Lung (tissue), 12 donors: ENCODE data around the gene PPP1R7. TPM values are rescaled to one million over a fixed set of nuclear protein-coding genes. Genes with fewer than 3 reads are reported as not detected.

ENCODE experiments used
- ATAC-seq: fragments of 200-7000 bp; cut with Tn5 transposase; one replicate; pipeline ENCODE4 v1.9.1; 2020; ENCODE audit warnings: moderate number of reproducible peaks; ENCODE audit not compliant: insufficient read depth, low FRiP score
- DNase-seq, 3 donors: peaks; one replicate each; pipeline ENCODE4 v3.0.0-alpha.2; 2013 to 2017
- H3K27ac ChIP-seq, 2 donors: one replicate each; pipeline ENCODE4 v1.5.1; 2013; ENCODE audit warnings: mild to moderate bottlenecking in 2 of 2, moderate library complexity in 2 of 2, control low read depth in 1 of 2, inconsistent platforms in 1 of 2, low read depth in 1 of 2, low read length in 1 of 2
- H3K27me3 ChIP-seq, 3 donors: one replicate each; pipeline ENCODE4 v1.5.1; 2013; ENCODE audit warnings: low read length in 2 of 3; ENCODE audit not compliant: control insufficient read depth in 3 of 3, insufficient read depth in 3 of 3
- H3K36me3 ChIP-seq, 4 donors: one replicate each; pipeline ENCODE4 v1.5.1; 2013; ENCODE audit warnings: low read length in 4 of 4, mild to moderate bottlenecking in 1 of 4, moderate library complexity in 1 of 4; ENCODE audit not compliant: control insufficient read depth in 4 of 4, insufficient read depth in 4 of 4
- H3K4me1 ChIP-seq, 5 donors: one replicate each; pipeline ENCODE4 v1.5.1; 2013; ENCODE audit warnings: low read length in 5 of 5, mild to moderate bottlenecking in 2 of 5, moderate library complexity in 1 of 5; ENCODE audit not compliant: control insufficient read depth in 5 of 5, insufficient read depth in 5 of 5
- H3K4me3 ChIP-seq: one replicate; pipeline ENCODE4 v1.5.1; 2013; ENCODE audit warnings: mild to moderate bottlenecking, control low read depth, moderate library complexity
- H3K9ac ChIP-seq, 2 donors: one replicate each; pipeline ENCODE4 v1.5.1; 2013; ENCODE audit warnings: low read length in 2 of 2, control low read depth in 1 of 2; ENCODE audit not compliant: insufficient read depth in 1 of 2
- H3K9me3 ChIP-seq, 4 donors: one replicate each; pipeline ENCODE4 v1.5.1; 2013; ENCODE audit warnings: low read length in 3 of 4, mild to moderate bottlenecking in 1 of 4, moderate library complexity in 1 of 4; ENCODE audit not compliant: control insufficient read depth in 4 of 4, insufficient read depth in 3 of 4
- WGBS, 2 donors: extraction: QIAGEN DNeasy Blood & Tissue Kit; methylation state at CpG; one replicate each; pipeline ENCODE4 v1.1.7; 2013; 5-methylcytosine and 5-hydroxymethylcytosine counted together
- polyA plus RNA-seq, 2 donors: library from polyadenylated mRNA; stranded (reverse); fragments of 200-250 nt; gene quantifications; one replicate each; pipeline ENCODE4 v1.2.1, GENCODE V29; 2013
- total RNA-seq, 2 donors: library from RNA; depleted of rRNA in 1 of 2; stranded (reverse); fragments of >200 nt in 1 of 2; gene quantifications; one replicate each; pipeline ENCODE4 v1.2.1, GENCODE V29; 2014 to 2021
- TF ChIP-seq, protein P1 (sequence below): IDR thresholded peaks from 2 replicates; pipeline ENCODE4 v1.5.1; 2012; ENCODE audit warnings: mild to moderate bottlenecking; ENCODE audit errors: control extremely low read depth, extremely low read depth
- donor health status: control.
- donor health status: control.
- donor health status: Bipolar disorder and iron deficiency.
- donor health status: healthy.
- donor health status: DM: yes; HTN: yes; CAD: no.

Gene PPP1R7
- total and polyA plus RNA-seq, 4 donors = 54.6 to 78.1 (median 65.9) TPM

DNA sequence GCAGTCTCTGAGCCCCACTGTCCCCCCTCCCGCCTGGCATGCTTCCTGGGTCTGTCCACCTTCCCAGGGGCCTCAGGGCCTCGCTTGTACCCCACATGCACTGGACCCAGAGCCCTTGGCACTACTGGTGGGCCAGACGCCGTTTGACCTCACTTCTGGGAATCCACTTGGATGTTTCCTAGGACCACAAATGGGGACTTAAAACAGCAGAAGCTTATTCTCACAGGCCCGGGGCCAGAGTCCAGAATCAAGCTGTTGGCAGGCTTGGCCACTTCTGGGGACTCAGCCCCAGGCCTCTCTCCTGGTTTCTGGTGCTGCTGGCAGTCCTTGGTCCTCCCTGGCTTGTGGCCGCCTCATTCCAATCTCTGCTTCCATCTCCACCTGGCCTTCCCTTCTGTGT lies 57.8 kb downstream of the PPP1R7 start:
- no peak for DNase-seq
- WGBS, 2 donors = 74 to 89% methylated on average over 6 of the region's 6 CpGs
- Histone ChIP-seq H3K36me3 (no peaks in the 10 kb centered on the region), H3K9ac (no peak overlapping the region), H3K4me1 (no peaks in the 10 kb centered on the region), H3K9me3 (no peaks in the 10 kb centered on the region), H3K27me3 (no peaks in the 10 kb centered on the region), H3K27ac (no peak overlapping the region), H3K4me3 (no peak overlapping the region)
- no peak for ATAC-seq
- TF ChIP-seq, protein P1, sequence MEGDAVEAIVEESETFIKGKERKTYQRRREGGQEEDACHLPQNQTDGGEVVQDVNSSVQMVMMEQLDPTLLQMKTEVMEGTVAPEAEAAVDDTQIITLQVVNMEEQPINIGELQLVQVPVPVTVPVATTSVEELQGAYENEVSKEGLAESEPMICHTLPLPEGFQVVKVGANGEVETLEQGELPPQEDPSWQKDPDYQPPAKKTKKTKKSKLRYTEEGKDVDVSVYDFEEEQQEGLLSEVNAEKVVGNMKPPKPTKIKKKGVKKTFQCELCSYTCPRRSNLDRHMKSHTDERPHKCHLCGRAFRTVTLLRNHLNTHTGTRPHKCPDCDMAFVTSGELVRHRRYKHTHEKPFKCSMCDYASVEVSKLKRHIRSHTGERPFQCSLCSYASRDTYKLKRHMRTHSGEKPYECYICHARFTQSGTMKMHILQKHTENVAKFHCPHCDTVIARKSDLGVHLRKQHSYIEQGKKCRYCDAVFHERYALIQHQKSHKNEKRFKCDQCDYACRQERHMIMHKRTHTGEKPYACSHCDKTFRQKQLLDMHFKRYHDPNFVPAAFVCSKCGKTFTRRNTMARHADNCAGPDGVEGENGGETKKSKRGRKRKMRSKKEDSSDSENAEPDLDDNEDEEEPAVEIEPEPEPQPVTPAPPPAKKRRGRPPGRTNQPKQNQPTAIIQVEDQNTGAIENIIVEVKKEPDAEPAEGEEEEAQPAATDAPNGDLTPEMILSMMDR = no peak

DNA sequence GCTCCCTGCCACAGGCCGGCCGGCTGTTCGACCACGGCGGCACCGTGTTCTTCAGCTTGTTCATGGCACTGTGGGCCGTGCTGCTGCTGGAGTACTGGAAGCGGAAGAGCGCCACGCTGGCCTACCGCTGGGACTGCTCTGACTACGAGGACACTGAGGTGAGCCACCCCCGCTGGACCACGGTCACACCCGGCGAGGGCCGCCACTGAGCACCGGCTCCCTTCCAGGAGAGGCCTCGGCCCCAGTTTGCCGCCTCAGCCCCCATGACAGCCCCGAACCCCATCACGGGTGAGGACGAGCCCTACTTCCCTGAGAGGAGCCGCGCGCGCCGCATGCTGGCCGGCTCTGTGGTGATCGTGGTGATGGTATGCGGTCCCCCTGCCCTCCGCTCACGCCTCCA lies 59.0 kb downstream of the PPP1R7 start:
- 84 to 94% methylated on average over 28 to 33 of the region's 33 CpGs for WGBS, 2 donors

DNA sequence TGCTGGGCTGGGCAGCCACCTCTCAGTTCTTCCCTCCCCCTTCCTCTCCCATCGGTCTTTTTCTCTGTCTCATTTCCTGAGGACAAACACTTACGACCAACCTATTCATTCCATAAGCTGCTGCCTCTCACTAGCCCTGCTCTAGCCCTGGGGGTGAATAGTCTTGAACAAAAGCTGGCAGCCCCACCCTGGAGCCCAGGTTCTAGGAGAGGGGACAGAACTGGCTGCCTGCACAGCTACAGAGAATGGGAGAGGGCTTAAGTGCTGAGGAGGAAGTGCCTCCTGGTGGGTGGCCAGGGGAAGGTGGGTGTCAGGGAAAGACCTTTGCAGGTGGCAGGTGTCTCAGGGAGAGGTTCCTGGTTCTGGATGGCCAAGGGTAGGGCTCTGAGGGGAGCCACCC lies 61.0 kb downstream of the PPP1R7 start:
- H3K4me3 ChIP-seq = no peak overlapping the region
- ATAC-seq (no peak), DNase-seq (no peak)
- TF ChIP-seq, protein P1 = no peak
- H3K27ac ChIP-seq = no peak overlapping the region
- H3K9me3 ChIP-seq = no peaks in the 10 kb centered on the region
- WGBS, 2 donors = 4 to 9% methylated on average over 2 of the region's 2 CpGs
- no peaks in the 10 kb centered on the region for H3K36me3 ChIP-seq
- no peak overlapping the region for H3K9ac ChIP-seq
- peaks cover 0 to 1% (median 0%) of the 10 kb centered on the region in 5 donors for H3K4me1 ChIP-seq
- no peaks in the 10 kb centered on the region for H3K27me3 ChIP-seq

More for the DNA sequence above, 59.0 kb downstream of the PPP1R7 start:
- H3K27me3 ChIP-seq = no peaks in the 10 kb centered on the region
- H3K4me1 ChIP-seq = no peaks in the 10 kb centered on the region
- H3K9ac ChIP-seq = no peak overlapping the region
- H3K9me3 ChIP-seq = no peaks in the 10 kb centered on the region
- H3K36me3 ChIP-seq = no peaks in the 10 kb centered on the region
- H3K4me3 ChIP-seq = no peak overlapping the region
- ATAC-seq (no peak), DNase-seq (no peak)
- TF ChIP-seq, protein P1 = no peak
- H3K27ac ChIP-seq = no peak overlapping the region

DNA sequence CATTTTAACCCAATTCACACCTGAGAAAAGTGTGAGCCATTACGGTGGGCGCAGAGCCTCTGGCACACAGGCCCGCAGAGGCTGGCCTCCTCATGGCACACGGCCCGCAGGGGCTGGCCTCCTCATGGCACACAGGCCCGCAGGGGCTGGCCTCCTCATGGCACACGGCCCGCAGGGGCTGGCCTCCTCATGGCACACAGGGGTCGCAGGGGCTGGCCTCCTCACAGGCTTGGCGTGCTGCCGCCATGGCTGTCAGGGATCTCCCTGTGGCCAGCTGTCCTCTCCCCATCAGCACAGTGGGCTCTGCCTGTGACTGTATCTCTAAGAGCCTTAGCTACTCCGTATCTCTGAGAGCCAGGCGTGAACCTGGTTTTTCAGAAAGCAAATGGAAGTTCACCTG lies 62.8 kb downstream of the PPP1R7 start:
- TF ChIP-seq, protein P1 = no peak
- no peak overlapping the region for H3K9ac ChIP-seq
- ATAC-seq (no peak), DNase-seq (no peak)
- no peak overlapping the region for H3K4me3 ChIP-seq
- no peaks in the 10 kb centered on the region for H3K9me3 ChIP-seq
- H3K27me3 ChIP-seq = no peaks in the 10 kb centered on the region
- H3K27ac ChIP-seq = no peak overlapping the region
- no peaks in the 10 kb centered on the region for H3K36me3 ChIP-seq
- 85 to 87% methylated on average over 13 of the region's 13 CpGs for WGBS, 2 donors
- H3K4me1 ChIP-seq = peaks cover 0 to 6% (median 0%) of the 10 kb centered on the region in 5 donors
